Transverse colon (tissue), 4 donors: ENCODE measurements around the gene FGF22.

Experiments used
- EP300 ChIP-seq: sonication (generic); formaldehyde crosslinking; IDR thresholded peaks from one replicate; pipeline ENCODE4 v1.6.1; 2017; ENCODE audit warnings: antibody characterized with exemption, low read depth
- POLR2A ChIP-seq: fragments of 450-650 bp; IDR thresholded peaks from one replicate; pipeline ENCODE4 v1.6.1; 2016; ENCODE audit warnings: antibody characterized with exemption, mild to moderate bottlenecking, moderate library complexity
- POLR2AphosphoS5 ChIP-seq, 3 donors: sonication (generic); formaldehyde crosslinking; IDR thresholded peaks; one replicate each; pipeline ENCODE4 v1.6.1; 2016; ENCODE audit warnings: antibody characterized with exemption in 3 of 3
- TF ChIP-seq, protein P1 (sequence below), 5 experiments: fragments of 200-600 bp in 3 of 5; fragments of 450-650 bp in 2 of 5; sonication (generic) in 3 of 5; IDR thresholded peaks; 1 replicate in 2 of 5; 2 replicates in 3 of 5; pipeline ENCODE4 v1.5.1; 2016 to 2017; ENCODE audit warnings: antibody characterized with exemption in 5 of 5, inconsistent platforms in 3 of 5, mild to moderate bottlenecking in 2 of 5, moderate library complexity in 1 of 5

DNA sequence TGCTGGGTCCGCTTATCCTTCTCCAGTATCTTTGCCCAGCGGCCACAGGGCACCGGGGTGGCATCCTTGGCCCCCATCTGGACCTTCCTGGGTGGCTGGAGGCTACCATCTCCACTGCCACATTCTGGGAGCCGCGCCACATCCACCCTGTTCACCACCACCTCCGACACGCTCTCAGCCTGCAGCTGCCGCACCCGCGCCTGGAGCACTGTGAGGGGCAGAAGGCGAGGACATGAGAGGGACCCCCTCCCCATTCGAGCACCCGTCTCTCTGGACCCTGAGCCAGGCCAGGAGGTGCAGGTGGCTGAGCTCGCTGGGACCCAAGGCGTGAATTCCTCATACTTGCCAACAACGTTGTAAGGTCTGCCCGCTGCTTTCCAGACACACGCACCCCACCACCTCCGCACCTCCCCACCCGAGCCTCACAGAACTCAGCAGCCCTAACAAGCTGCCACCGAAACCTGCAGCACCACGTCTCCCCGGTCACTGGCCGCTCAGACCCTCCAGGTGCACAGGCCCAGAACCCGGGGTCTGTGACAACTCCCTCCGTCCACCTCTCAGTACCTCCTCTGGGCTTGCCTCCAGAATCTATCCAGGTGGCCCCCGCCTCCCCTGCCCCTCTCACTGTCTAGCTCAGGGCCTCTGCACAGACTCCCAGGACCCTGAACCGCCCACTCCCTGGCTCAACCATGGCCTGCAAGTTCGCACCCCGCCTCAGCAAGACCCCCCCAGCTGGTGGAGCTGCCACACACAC is 9.5 kb upstream of the FGF22 start:
- TF ChIP-seq, protein P1, sequence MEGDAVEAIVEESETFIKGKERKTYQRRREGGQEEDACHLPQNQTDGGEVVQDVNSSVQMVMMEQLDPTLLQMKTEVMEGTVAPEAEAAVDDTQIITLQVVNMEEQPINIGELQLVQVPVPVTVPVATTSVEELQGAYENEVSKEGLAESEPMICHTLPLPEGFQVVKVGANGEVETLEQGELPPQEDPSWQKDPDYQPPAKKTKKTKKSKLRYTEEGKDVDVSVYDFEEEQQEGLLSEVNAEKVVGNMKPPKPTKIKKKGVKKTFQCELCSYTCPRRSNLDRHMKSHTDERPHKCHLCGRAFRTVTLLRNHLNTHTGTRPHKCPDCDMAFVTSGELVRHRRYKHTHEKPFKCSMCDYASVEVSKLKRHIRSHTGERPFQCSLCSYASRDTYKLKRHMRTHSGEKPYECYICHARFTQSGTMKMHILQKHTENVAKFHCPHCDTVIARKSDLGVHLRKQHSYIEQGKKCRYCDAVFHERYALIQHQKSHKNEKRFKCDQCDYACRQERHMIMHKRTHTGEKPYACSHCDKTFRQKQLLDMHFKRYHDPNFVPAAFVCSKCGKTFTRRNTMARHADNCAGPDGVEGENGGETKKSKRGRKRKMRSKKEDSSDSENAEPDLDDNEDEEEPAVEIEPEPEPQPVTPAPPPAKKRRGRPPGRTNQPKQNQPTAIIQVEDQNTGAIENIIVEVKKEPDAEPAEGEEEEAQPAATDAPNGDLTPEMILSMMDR (IDR thresholded peaks at IDR 0.05): no peak
- no peak for TF ChIP-seq POLR2A
- TF ChIP-seq POLR2AphosphoS5 (IDR thresholded peaks at IDR 0.05): no peak
- TF ChIP-seq EP300: no peak
